HG03280 (cell line): ENCODE results near the gene KIAA0319L.
"Not testable (repeated sequence)": the region's sequence is repeated elsewhere in the genome, so short reads cannot be mapped to it uniquely, and the experiment has no call there.

Experiments
- ATAC-seq: cut with Tn5 transposase; IDR thresholded peaks from one replicate; pipeline ENCODE4 v1.9.1; 2021; ENCODE audit warnings: mild to moderate bottlenecking, moderate library complexity; ENCODE audit not compliant: unreplicated experiment

KIAA0319L gene

DNA sequence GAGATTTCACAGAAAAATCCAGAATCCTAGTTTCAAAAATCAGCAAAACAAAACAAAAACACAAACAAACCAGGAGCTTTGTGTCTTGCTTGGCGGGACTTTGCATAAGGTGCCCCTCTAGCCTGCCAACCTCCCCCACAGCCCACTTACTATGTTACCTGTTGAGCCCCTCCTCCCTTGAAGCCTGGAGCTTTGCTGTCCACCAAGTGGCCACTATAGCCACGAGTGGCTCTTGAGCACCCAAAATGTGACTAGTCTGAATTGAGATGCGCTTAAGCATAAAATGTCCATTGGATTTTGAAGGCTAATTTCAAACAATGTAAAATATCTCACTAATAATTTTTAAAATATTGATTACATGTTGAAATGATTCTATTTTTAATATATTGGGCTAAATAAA is 28.1 kb upstream of the KIAA0319L start:
- ATAC-seq: no peak

DNA sequence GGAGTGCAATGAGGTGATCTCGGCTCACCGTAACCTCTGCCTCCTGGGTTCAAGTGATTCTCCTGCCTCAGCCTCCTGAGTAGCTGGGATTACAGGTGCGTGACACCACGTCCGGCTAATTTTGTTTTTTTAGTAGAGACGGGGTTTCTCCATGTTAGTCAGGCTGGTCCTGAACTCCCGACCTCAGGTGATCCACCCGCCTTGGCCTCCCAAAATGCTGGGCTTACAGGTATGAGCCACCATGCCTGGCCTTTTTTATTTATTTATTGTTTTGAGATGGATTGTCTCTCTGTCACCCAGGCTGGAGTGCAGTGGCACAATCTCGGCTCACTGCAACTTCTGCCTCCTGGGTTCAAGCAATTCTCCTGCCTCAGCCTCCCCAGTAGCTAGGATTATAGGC is 24.4 kb upstream of the KIAA0319L start:
- ATAC-seq: not testable (repeated sequence)

GRCh38 chr1:35580949-35581388 is 23.8 kb upstream of the KIAA0319L start:
- ATAC-seq: no peak

DNA sequence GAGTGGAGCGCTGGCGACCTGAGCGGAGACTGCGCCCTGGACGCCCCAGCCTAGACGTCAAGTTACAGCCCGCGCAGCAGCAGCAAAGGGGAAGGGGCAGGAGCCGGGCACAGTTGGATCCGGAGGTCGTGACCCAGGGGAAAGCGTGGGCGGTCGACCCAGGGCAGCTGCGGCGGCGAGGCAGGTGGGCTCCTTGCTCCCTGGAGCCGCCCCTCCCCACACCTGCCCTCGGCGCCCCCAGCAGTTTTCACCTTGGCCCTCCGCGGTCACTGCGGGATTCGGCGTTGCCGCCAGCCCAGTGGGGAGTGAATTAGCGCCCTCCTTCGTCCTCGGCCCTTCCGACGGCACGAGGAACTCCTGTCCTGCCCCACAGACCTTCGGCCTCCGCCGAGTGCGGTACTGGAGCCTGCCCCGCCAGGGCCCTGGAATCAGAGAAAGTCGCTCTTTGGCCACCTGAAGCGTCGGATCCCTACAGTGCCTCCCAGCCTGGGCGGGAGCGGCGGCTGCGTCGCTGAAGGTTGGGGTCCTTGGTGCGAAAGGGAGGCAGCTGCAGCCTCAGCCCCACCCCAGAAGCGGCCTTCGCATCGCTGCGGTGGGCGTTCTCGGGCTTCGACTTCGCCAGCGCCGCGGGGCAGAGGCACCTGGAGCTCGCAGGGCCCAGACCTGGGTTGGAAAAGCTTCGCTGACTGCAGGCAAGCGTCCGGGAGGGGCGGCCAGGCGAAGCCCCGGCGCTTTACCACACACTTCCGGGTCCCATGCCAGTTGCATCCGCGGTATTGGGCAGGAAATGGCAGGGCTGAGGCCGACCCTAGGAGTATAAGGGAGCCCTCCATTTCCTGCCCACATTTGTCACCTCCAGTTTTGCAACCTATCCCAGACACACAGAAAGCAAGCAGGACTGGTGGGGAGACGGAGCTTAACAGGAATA is 20.1 kb upstream of the KIAA0319L start:
- peak; percentile 61 for ATAC-seq

DNA sequence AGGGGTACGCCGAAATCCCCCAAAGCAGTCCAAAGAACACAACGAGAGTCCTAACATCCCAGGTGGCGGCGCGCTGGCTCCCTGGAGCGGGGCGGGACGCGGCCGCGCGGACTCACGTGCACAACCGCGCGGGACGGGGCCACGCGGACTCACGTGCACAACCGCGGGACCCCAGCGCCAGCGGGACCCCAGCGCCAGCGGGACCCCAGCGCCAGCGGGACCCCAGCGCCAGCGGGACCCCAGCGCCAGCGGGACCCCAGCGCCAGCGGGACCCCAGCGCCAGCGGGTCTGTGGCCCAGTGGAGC is 19.5 kb upstream of the KIAA0319L start:
- ATAC-seq: not testable (repeated sequence)

GRCh38 chr1:35576061-35576765 is 19.0 kb upstream of the KIAA0319L start:
- ATAC-seq: no peak

GRCh38 chr1:35575416-35575958 is 18.3 kb upstream of the KIAA0319L start:
- no peak for ATAC-seq

DNA sequence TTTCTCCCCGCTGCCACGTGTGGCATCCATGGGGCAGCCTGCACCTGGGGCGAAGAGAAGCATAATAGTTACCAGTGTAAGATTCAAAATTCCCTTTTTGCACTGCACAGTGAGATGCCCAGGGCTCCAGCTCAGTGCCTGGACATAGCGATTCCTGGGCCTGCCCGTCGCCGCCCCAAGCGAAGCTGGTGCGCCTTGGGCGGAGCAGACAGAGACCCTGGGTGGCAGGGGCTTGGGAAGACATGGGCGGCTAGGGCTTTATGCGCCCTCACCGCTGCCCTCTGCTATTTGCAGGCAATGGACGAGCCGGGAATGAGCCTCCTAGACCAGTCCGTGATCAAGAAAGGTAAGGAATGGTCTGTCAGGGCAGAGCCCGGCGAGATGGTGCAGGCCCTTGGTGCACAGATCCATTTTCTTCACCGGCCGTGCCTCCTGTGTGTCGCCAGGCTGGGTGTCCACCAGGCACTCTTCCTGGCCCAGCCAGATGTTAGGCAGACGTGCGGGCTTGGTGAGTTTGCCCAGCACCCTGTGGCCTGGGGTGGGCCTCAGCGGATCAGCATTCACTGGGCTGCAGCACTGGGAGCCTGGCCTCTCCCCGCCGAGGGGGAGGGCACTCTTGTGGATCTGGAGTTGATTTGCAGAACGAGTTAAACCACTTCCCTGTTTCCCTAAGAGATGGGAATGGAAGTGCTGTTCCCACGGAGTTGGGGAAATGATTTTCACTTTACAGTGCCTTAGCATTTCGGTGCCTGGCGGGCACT is 17.6 kb upstream of the KIAA0319L start:
- no peak for ATAC-seq

DNA sequence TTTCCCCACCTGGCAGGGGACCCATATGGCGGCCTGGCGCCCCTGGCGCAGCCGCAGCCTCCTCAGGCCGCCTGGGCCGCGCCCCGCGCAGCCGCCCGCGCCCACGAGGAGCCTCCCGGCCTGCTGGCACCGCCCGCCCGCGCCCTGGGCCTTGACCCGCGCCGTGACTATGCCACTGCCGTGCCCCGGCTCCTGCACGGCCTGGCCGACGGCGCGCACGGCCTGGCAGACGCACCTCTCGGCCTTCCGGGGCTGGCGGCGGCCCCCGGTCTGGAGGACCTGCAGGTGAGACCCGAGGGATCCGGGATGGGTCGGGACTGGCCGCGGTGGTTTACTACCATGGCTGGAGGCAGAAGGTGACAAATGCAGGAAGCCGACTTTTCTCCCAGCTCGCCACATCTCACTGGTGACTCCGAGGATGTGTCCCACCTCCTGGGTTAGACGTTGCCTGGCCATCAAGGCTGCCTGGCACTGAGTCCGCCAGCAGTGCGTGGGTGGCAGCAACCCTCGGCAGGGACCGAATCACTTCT is 17.0 kb upstream of the KIAA0319L start:
- no peak for ATAC-seq

DNA sequence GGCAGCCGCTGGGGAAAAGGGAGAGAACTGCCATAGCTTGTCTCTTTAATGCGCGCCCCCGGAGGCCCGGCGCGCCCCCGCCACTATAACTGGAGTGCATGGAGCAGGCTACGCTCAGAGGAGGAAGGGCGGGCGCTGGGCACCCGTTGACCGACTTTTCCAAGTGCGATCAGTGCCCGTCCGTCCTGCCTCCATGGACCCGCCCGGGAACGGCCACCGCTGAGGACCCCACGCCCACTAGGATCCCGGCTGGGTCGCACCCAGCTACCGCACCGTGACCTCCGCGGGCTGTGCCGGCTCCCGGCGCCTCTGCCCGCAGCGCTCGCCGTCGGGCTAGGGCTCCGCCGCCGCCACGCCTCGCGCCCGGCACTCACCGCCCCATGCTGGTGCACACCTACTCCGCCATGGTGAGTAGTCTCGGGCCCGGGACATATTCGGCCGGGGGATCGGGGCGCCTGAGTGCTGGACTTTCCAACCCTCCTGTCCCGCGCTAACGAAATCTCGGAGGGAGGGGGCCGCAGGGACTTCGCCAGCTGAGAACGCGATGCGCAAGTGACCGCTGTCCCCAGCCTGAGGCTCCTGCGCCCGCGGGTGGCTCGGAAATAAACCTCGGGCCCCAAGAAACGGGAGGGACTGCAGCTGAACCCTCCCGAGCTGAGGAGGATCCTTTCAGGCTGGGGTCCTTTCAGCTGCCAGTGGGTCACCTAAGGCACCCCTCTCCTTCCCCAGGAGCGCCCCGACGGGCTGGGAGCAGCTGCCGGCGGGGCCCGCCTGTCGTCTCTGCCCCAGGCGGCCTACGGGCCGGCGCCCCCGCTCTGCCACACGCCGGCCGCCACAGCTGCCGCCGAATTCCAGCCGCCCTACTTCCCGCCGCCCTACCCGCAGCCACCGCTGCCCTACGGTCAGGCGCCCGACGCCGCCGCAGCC is 16.3 kb upstream of the KIAA0319L start, which contains the start of gene TFAP2E:
TFAP2E (plus strand) TSS at position 117 of the 927 bp plus-strand sequence; CDS start at position 381, 264 bp downstream.
- no peak for ATAC-seq

DNA sequence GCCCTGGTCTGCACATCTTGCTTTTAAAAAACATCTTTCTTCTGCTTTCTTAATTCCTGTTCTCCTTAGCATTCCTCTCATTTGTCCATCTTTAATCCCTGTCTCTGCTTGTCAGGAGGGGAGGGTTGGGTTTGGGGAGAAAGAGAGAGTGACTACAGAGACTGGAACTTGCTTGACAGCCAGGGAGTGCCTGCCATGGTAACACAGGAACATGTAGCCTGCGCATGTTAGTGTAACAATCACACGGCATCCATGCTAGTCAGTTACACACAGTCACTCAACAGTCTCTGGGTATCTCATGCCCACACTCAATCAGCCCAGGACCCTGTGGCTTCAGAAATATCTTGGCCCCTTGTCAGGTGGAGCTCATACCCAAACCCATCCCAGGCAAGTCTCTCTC is 15.1 kb upstream of the KIAA0319L start:
- no peak for ATAC-seq

DNA sequence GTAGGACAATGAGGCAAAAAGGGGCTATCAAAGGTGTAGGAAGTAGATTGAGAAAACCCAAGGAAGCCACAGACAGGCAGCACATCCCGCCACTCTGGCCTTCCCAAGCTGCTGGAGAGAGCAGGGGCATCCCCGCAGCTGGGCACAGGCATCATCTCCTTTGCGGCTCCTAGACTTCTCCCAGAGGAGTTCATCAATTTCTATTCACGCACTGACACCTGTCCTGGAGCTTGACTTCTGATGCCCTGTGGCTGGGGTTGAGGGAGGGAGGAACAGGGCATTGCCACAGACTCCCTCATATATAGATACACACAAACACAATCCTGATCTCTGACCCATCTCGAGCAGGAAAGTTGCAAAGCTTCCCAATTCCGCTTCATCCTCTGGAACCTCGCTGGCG is 14.1 kb upstream of the KIAA0319L start:
- ATAC-seq: no peak

GRCh38 chr1:35570589-35571137 is 13.5 kb upstream of the KIAA0319L start:
- ATAC-seq: no peak

DNA sequence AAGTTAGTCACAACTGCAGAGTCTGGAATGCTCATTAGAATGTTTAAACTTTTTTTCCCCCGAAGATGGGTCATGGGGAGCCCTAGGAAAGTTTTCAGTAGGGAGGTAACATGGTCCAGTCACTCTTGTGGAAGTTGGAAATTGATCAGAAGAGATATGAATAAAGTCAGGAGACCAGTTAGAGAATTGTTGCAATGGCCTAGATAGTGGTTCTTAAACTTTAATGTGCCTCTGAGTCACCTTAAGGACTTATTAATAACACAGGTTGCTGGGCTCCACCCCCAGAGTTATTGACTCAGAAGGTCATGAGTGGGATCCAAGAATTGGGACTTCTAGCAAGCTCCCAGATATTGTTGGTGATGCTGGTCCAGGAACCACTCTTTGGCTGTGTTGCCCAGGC is 12.7 kb upstream of the KIAA0319L start:
- no peak for ATAC-seq

DNA sequence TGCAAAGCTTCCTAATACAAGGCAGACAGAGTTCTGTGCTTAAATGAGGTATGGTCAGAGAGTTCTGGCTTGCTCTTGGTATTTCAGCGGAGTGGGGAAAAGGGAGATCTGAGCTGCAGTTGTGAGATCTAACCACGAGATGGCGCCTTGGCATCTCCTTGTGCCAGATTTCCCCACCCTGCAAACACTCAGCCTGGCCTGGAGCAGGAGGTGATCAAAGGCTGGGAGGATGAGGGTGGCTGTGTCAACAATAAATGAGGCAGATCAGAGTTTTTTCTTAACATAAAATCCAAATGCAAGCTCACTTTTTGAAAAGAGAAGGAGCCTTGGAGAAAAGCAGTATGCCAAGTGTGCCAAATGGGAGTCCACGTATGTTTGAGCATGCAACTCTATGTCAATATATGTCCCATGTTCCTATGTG is 11.8 kb upstream of the KIAA0319L start:
- no peak for ATAC-seq

- ATAC-seq: no peak
Measured at GRCh38 chr1:35567947-35568558, 10.8 kb upstream of the KIAA0319L start.

GRCh38 chr1:35565742-35566133 is 8.5 kb upstream of the KIAA0319L start:
- no peak for ATAC-seq

GRCh38 chr1:35564884-35565741 is 7.9 kb upstream of the KIAA0319L start:
- ATAC-seq: no peak
